Mesangial cell (primary cell): ENCODE measurements around the gene SART3. TPM values are rescaled to one million over a fixed set of nuclear protein-coding genes. Genes with fewer than 3 reads are reported as not detected.

Experiments used
- total RNA-seq: library from RNA; depleted of rRNA; stranded (reverse); fragments of >200 nt; gene quantifications from 2 replicates; pipeline ENCODE4 v1.2.3, GENCODE V29; 2015

The SART3 gene
- 23.6 and 34.2 TPM in 2 replicates for total RNA-seq

GRCh38 chr12:108560752-108561719, at the start of gene SART3:
TSS of gene SART3 (minus strand) at chr12:108561173. CDS start at chr12:108561154, 19 bp downstream.

GRCh38 chr12:108597559-108598471, 36.8 kb upstream of the SART3 start, which contains the start of gene TMEM119:
TSS of gene TMEM119 (minus strand) at chr12:108598084. CDS start at chr12:108592383, 5,701 bp downstream.

DNA sequence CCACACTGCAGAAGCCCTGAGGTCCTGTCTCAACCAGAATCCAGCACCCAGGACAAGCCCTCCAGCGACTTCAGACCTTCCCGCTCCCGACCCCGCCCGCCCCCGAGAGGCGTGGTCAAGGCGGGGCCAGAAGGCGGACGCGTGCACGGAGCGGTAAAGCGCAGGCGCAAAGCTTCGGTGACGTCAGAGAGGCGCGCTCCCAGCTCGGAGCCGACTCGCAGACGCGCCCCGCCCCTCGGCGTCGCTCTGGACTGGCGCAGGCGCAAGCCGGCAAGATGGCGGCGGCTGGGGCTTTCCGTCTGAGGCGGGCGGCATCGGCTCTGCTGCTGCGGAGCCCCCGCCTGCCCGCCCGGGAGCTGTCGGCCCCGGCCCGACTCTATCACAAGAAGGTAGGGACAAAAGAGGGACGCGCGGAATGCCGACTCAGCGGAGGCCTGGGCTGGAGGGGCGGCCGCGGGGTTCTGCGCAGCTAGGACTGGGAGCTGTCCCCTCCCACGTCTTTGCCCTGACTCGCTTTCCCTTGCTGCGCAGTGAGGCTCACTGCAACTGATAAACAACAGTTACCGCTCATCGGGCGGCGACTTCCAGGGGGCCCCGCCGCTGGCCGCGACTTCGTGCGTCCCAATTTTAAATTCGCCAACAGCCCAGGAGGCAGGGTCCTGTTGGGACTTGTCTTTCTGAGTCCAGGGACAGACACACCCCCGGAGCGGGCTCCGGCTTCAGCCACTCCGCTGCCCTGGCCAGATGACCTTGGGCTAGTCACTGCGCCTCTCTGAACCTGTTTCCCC, 1.6 kb upstream of the SART3 start, which contains the start of gene ISCU:
Gene ISCU, plus strand, starts transcription at position 249 of the 788 bp plus-strand sequence. Its CDS starts 27 bp downstream, at position 276.

DNA sequence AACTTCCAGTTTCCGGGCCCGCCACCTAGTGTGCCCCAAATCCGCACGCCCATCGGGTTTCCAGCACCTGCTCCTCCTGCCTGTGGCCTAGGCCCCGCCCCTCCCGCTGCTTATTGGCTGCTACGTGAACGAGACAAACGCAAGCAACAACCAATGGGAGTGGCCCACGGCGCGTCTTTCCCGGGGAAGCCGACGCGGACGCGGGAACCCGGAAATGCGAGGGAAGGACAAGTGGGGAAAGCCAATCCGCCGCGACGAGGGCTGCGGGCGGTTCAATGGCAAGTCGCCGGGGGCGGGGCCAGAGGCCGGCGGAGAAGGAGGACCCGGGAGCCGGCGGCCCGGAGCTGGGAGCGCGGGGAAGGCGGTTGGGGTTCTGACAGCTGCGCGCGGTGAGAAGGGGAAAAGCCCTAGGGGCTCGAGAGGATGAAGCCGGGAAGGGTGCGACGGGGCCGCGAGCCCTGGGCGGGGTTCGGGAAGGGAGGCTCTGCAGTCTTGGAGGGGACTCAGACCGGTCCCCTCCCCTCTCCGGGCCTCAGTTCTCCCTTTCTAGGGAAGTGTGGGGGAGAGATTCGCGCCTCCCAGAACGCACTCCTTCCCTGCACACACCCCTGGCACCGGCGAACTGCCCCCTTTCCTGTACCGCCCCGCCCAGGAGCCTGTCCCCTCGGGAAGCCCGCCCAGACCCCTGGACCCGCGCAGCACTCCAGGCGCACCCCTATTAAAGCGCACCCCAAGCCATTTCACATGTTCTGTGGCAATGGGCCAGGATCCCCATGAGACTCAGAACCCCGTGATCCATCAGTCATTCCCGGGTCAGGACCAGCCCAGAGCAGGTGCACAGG, 45.8 kb downstream of the SART3 start, which contains the start of gene FICD:
Gene FICD, plus strand, starts transcription at position 305 of the 842 bp plus-strand sequence. CDS start 1,696 bp downstream, outside the sequence.

Other genes with a start within 250 kb of the SART3 start
- 0.81 TPM in 1 of 2 replicates, not detected in the other for gene CMKLR1, start 221.9 kb downstream of the SART3 start, total RNA-seq
- gene FICD, start 45.9 kb downstream of the SART3 start, total RNA-seq: 3.4 and 4.7 TPM in 2 replicates
- gene ISCU, start 1.4 kb upstream of the SART3 start, total RNA-seq: 53.4 and 91.3 TPM in 2 replicates
- gene TMEM119, start 36.9 kb upstream of the SART3 start, total RNA-seq: under 0.01 and 2.7 TPM in 2 replicates
- gene SELPLG, start 72.7 kb upstream of the SART3 start, total RNA-seq: 0.65 and 1.4 TPM in 2 replicates
- gene CORO1C, start 170.3 kb upstream of the SART3 start, total RNA-seq: 180 and 284 TPM in 2 replicates